HG02759 (cell line): ENCODE results near the gene CDC16.
"Not testable (repeated sequence)": the region's sequence is repeated elsewhere in the genome, so short reads cannot be mapped to it uniquely, and the experiment has no call there.

Experiments used
- ATAC-seq: cut with Tn5 transposase; IDR thresholded peaks from one replicate; pipeline ENCODE4 v1.9.1; 2021; ENCODE audit warnings: mild to moderate bottlenecking, moderate library complexity; ENCODE audit not compliant: unreplicated experiment

CDC16 gene

GRCh38 chr13:114226699-114227323 is 7.9 kb upstream of the CDC16 start:
- peak; percentile 81 for ATAC-seq

GRCh38 chr13:114227528-114227927 is 7.2 kb upstream of the CDC16 start:
- ATAC-seq: no peak

- no peak for ATAC-seq
Measured at GRCh38 chr13:114228176-114228575, 6.5 kb upstream of the CDC16 start.

GRCh38 chr13:114229506-114229905 is 5.2 kb upstream of the CDC16 start:
- no peak for ATAC-seq

- no peak for ATAC-seq
Measured at GRCh38 chr13:114230117-114230516, 4.6 kb upstream of the CDC16 start.

GRCh38 chr13:114230575-114230974 is 4.1 kb upstream of the CDC16 start:
- no peak for ATAC-seq

- ATAC-seq: no peak
Measured at GRCh38 chr13:114231886-114232285, 2.8 kb upstream of the CDC16 start.

- no peak for ATAC-seq
Measured at GRCh38 chr13:114234266-114234644, 442 bp upstream of the CDC16 start.

GRCh38 chr13:114235697-114236096 is 1.0 kb downstream of the CDC16 start:
- no peak for ATAC-seq

- ATAC-seq: no peak
Measured at GRCh38 chr13:114236227-114236626, 1.5 kb downstream of the CDC16 start.

- ATAC-seq: no peak
Measured at GRCh38 chr13:114237415-114238112, 2.9 kb downstream of the CDC16 start.

- ATAC-seq: no peak
Measured at GRCh38 chr13:114241918-114242317, 7.2 kb downstream of the CDC16 start.

GRCh38 chr13:114243971-114244370 is 9.3 kb downstream of the CDC16 start:
- no peak for ATAC-seq

- no peak for ATAC-seq
Measured at GRCh38 chr13:114244637-114245036, 9.9 kb downstream of the CDC16 start.

GRCh38 chr13:114248011-114248410 is 13.3 kb downstream of the CDC16 start:
- ATAC-seq: no peak

GRCh38 chr13:114249077-114249476 is 14.4 kb downstream of the CDC16 start:
- ATAC-seq: no peak

GRCh38 chr13:114251639-114252440 is 17.1 kb downstream of the CDC16 start:
- not testable (repeated sequence) for ATAC-seq

GRCh38 chr13:114256547-114256946 is 21.9 kb downstream of the CDC16 start:
- no peak for ATAC-seq

- no peak for ATAC-seq
Measured at GRCh38 chr13:114257014-114257413, 22.3 kb downstream of the CDC16 start.

GRCh38 chr13:114258589-114258988 is 23.9 kb downstream of the CDC16 start:
- ATAC-seq: no peak

GRCh38 chr13:114259374-114259773 is 24.7 kb downstream of the CDC16 start:
- no peak for ATAC-seq

- no peak for ATAC-seq
Measured at GRCh38 chr13:114259974-114260373, 25.3 kb downstream of the CDC16 start.
